Suprapubic skin (tissue), 4 donors: ENCODE measurements around the gene NR3C1. TPM values are rescaled to one million over a fixed set of nuclear protein-coding genes. Genes with fewer than 3 reads are reported as not detected.

Experiments
- DNase-seq, 2 donors: peaks; one replicate each; pipeline ENCODE4 v3.0.0-alpha.2; 2019; ENCODE audit warnings: low spot score in 2 of 2
- H3K27ac ChIP-seq: fragments of 200-600 bp; sonication (generic); one replicate; pipeline ENCODE4 v1.5.1; 2019
- H3K27me3 ChIP-seq: fragments of 200-600 bp; sonication (generic); one replicate; pipeline ENCODE4 v1.5.1; 2019
- H3K36me3 ChIP-seq: fragments of 200-600 bp; sonication (generic); one replicate; pipeline ENCODE4 v1.5.1; 2019
- H3K4me1 ChIP-seq: fragments of 200-600 bp; sonication (generic); one replicate; pipeline ENCODE4 v1.5.1; 2019
- H3K4me3 ChIP-seq: fragments of 200-600 bp; sonication (generic); one replicate; pipeline ENCODE4 v1.5.1; 2019; ENCODE audit warnings: mild to moderate bottlenecking
- H3K9me3 ChIP-seq: fragments of 200-600 bp; sonication (generic); one replicate; pipeline ENCODE4 v1.5.1; 2019
- EP300 ChIP-seq: sonication (generic); formaldehyde crosslinking; IDR thresholded peaks from one replicate; pipeline ENCODE4 v1.6.1; 2017; ENCODE audit warnings: antibody characterized with exemption
- POLR2A ChIP-seq, 2 donors: fragments of 450-650 bp; IDR thresholded peaks; one replicate each; pipeline ENCODE4 v1.6.1; 2017; ENCODE audit warnings: antibody characterized with exemption in 2 of 2, mild to moderate bottlenecking in 2 of 2, moderate library complexity in 2 of 2
- POLR2AphosphoS5 ChIP-seq, 3 donors: sonication (generic); formaldehyde crosslinking; IDR thresholded peaks; one replicate each; pipeline ENCODE4 v1.6.1; 2017; ENCODE audit warnings: antibody characterized with exemption in 3 of 3
- WGBS: methylation state at CpG from one replicate; pipeline ENCODE4 v1.1.5; 2018; 5-methylcytosine and 5-hydroxymethylcytosine counted together
- total RNA-seq, 4 donors: library from RNA; depleted of rRNA; stranded (reverse); fragments of >200 nt; gene quantifications; one replicate each; pipeline ENCODE4 v1.1.0, GENCODE V29; 2016
- TF ChIP-seq, protein P1 (sequence below), 2 donors: fragments of 200-600 bp in 1 of 2; fragments of 450-650 bp in 1 of 2; sonication (generic) in 1 of 2; IDR thresholded peaks; one replicate each; pipeline ENCODE4 v1.5.1; 2016 to 2019; ENCODE audit warnings: antibody characterized with exemption in 2 of 2, mild to moderate bottlenecking in 1 of 2, moderate library complexity in 1 of 2

NR3C1 gene
- total RNA-seq, 4 donors from 2014 or later: 50.4 to 68.8 (median 56.5) TPM

DNA sequence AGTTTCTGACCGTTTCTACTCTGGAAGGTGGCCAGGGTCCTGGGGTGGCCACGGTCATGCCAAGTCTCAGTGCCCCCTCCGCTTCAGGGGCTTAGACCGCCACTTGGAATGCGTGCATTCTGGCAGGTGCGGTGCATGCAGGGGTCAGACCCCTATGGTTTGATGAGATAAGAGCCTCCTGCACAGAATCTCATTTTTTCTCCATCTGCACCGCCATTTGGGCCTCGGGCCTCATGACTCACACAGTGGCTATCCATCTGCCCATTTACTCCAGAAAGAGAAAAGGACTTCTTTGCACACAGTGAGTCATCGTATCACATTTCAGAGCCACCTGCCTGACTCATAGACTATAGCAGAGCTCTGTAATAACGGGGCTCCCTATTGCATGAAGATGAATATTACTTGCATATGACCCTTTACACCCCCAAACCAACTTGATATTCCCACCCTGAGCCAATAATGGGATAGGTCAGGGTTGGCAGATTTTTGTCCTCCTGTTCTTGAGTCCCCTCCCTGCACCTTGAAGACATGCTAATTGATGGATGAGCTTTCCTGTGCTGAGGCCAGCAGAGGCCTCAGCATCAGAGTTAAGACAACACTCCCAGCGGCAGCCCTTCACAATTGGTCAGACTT lies 157.4 kb downstream of the NR3C1 start:
- H3K27me3 ChIP-seq: no peaks in the 10 kb centered on the region
- no peak overlapping the region for H3K4me3 ChIP-seq
- TF ChIP-seq EP300 (no peak), POLR2A (IDR thresholded peaks at IDR 0.05) (no peak), POLR2AphosphoS5 (IDR thresholded peaks at IDR 0.05) (no peak)
- TF ChIP-seq, protein P1, sequence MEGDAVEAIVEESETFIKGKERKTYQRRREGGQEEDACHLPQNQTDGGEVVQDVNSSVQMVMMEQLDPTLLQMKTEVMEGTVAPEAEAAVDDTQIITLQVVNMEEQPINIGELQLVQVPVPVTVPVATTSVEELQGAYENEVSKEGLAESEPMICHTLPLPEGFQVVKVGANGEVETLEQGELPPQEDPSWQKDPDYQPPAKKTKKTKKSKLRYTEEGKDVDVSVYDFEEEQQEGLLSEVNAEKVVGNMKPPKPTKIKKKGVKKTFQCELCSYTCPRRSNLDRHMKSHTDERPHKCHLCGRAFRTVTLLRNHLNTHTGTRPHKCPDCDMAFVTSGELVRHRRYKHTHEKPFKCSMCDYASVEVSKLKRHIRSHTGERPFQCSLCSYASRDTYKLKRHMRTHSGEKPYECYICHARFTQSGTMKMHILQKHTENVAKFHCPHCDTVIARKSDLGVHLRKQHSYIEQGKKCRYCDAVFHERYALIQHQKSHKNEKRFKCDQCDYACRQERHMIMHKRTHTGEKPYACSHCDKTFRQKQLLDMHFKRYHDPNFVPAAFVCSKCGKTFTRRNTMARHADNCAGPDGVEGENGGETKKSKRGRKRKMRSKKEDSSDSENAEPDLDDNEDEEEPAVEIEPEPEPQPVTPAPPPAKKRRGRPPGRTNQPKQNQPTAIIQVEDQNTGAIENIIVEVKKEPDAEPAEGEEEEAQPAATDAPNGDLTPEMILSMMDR (IDR thresholded peaks at IDR 0.05): no peak
- no peak for DNase-seq
- peaks cover 17% of the 10 kb centered on the region for H3K4me1 ChIP-seq
- H3K27ac ChIP-seq: no peak overlapping the region
- WGBS: 88% methylated on average over 11 of the region's 11 CpGs
- no peaks in the 10 kb centered on the region for H3K36me3 ChIP-seq
- no peaks in the 10 kb centered on the region for H3K9me3 ChIP-seq

DNA sequence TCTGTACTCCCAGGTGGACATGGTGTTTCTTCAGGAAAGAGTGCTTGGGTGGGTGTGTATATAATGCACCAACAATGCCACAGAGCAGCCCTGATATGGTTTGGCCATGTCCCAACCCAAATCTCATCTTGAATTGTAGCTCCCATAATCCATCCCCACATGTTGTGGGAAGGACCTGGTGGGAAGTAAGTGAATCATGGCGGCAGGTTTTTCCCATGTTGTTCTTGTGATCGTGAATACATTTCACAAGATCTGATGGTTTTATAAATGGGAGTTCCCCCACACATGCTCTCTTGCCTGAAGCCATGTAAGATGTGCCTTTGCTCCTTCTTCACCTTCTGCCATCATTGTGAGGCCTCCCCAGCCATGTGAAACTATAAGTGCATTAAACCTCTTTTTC lies 158.5 kb downstream of the NR3C1 start:
- WGBS: 91% methylated on average over 2 of the region's 2 CpGs
- Histone ChIP-seq H3K27ac (peak overlapping the region; percentile 57), H3K36me3 (no peaks in the 10 kb centered on the region), H3K27me3 (no peaks in the 10 kb centered on the region), H3K4me3 (no peak overlapping the region), H3K9me3 (no peaks in the 10 kb centered on the region), H3K4me1 (peaks cover 17% of the 10 kb centered on the region)
- TF ChIP-seq POLR2AphosphoS5 (IDR thresholded peaks at IDR 0.05) (no peak), POLR2A (IDR thresholded peaks at IDR 0.05) (no peak), EP300 (no peak)
- TF ChIP-seq, protein P1 (IDR thresholded peaks at IDR 0.05): no peak
- DNase-seq: no peak

DNA sequence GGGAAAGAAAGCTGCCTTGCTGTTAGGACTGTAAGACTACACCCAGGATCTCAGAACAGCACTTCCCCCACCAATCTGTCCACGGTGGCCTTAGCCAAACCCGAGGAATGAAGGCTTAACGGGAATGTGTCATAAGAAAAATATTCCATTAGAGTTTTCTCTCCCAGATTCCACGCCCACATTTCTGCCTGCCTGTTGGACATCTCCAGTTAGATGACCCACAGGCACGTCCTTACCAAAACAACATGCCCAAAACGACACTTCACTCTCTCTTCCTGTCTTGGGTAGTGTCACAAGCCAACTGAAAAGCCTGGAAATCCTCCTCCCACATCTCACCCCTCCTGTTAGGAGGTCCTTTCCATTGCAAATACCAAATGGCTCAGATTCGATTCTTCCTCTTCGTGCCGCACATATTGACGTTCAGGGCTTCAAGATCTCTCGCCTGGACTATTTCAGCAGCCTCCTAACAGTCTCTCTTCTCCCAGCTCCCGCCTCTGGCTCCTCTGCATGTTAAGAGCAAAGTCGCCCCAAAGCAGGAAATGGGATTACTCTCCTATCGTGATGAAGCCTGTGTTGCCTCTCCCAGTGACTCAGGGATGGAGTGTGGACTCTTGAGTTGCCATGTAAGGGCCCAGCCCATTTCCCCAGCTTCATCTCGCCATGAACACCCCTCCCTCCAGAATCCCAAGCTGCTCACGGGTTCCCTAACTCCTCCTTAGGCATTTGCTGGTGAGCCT lies 159.3 kb downstream of the NR3C1 start:
- Histone ChIP-seq H3K9me3 (no peaks in the 10 kb centered on the region), H3K27me3 (no peaks in the 10 kb centered on the region), H3K4me1 (peaks cover 13% of the 10 kb centered on the region), H3K27ac (peak overlapping the region; percentile 57), H3K36me3 (no peaks in the 10 kb centered on the region), H3K4me3 (no peak overlapping the region)
- 59% methylated on average over 16 of the region's 16 CpGs for WGBS
- TF ChIP-seq, protein P1 (IDR thresholded peaks at IDR 0.05): no peak
- TF ChIP-seq EP300 (no peak), POLR2AphosphoS5 (IDR thresholded peaks at IDR 0.05) (no peak), POLR2A (IDR thresholded peaks at IDR 0.05) (no peak)
- peak; percentile 83 to 84 for DNase-seq

DNA sequence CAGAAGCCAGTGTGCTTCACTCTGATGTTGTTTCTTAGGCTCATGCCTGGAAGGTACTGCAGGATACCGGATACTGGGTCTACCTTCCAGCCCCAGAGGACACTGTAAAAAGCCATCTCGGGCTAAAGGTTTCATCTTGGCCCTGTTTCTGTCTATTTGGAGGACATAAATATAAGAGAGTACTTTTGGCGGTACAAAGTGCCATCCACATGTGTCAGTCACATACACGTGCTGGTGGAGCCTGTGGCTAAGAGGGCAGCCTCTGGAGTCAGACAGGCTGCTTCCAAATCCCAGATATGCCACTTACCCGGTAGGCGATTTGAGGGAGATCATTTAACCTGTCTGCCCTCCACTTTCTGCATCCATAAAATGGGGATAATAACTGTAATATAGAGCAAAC lies 160.4 kb downstream of the NR3C1 start:
- TF ChIP-seq, protein P1 (IDR thresholded peaks at IDR 0.05): no peak
- no peak for TF ChIP-seq EP300
- TF ChIP-seq POLR2AphosphoS5 (IDR thresholded peaks at IDR 0.05): no peak
- TF ChIP-seq POLR2A (IDR thresholded peaks at IDR 0.05): no peak
- Histone ChIP-seq H3K4me1 (peaks cover 8% of the 10 kb centered on the region), H3K27me3 (no peaks in the 10 kb centered on the region), H3K27ac (peak overlapping the region; percentile 31), H3K4me3 (no peak overlapping the region), H3K9me3 (no peaks in the 10 kb centered on the region), H3K36me3 (no peaks in the 10 kb centered on the region)
- no peak for DNase-seq
- WGBS: 93% methylated on average over 6 of the region's 6 CpGs

DNA sequence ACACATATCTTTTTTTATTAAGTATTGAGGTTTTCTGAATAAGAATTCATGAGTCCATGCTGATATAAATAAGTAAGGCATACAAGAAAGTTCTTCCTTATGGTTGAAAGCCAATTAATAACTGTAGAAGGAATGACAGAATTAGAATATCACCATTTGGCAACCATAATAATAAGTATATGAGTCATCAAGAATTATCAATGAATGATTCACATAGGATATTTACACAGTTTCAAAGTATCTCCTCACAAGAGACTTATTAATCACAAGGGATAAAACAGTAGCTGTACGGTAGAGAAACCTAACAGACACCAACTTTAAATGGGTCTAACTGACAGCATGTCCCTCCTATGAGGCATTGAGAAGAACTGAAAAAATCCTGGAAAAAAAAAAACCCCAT lies 161.6 kb downstream of the NR3C1 start:
- no peaks in the 10 kb centered on the region for H3K9me3 ChIP-seq
- WGBS: 19% methylated on average over 1 of the region's 1 CpG
- no peaks in the 10 kb centered on the region for H3K36me3 ChIP-seq
- TF ChIP-seq EP300: no peak
- no peak for TF ChIP-seq POLR2A (IDR thresholded peaks at IDR 0.05)
- no peak for TF ChIP-seq POLR2AphosphoS5 (IDR thresholded peaks at IDR 0.05)
- TF ChIP-seq, protein P1 (IDR thresholded peaks at IDR 0.05): no peak
- no peak overlapping the region for H3K27ac ChIP-seq
- no peak for DNase-seq
- peaks cover 8% of the 10 kb centered on the region for H3K4me1 ChIP-seq
- H3K4me3 ChIP-seq: no peak overlapping the region
- no peaks in the 10 kb centered on the region for H3K27me3 ChIP-seq
